AG09309 (cell line): Measurements from ENCODE around the gene PPP1R37.

Experiments
- DNase-seq: peaks from one replicate; pipeline ENCODE4 v3.0.0-alpha.2; 2010; ENCODE audit warnings: low read depth
- H3K4me3 ChIP-seq: 2 replicates; pipeline ENCODE4 v1.5.1; 2011; ENCODE audit warnings: mild to moderate bottlenecking, low read depth, low read length, moderate library complexity; ENCODE audit not compliant: control insufficient read depth
- TF ChIP-seq, protein P1 (sequence below): IDR thresholded peaks from 2 replicates; pipeline ENCODE4 v1.5.1; 2011; ENCODE audit warnings: mild to moderate bottlenecking, low read depth, low read length, inconsistent platforms; ENCODE audit not compliant: insufficient read depth, control insufficient read depth; ENCODE audit errors: missing control alignments

PPP1R37 gene

DNA sequence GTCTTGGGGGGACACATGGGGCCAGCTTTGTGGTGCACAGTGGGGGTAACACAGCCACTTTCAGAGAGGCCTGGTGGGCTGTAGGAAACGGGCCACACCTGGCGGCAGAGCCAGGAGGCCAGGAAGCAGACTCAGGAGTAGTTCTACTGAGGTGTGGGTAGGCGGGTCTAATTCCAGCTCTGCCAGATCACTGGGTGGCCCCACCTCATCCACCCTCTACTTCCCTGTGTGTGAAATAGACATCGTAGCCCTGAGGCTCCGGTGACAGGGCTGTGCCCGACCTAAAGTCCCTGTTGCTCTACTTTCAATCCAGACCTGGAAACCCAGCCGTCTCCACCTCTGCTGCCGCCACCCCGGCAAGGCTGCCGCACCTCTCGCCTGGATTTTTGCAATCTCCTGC lies 63.8 kb downstream of the PPP1R37 start:
- no peak for DNase-seq
- H3K4me3 ChIP-seq = no peak overlapping the region
- TF ChIP-seq, protein P1, sequence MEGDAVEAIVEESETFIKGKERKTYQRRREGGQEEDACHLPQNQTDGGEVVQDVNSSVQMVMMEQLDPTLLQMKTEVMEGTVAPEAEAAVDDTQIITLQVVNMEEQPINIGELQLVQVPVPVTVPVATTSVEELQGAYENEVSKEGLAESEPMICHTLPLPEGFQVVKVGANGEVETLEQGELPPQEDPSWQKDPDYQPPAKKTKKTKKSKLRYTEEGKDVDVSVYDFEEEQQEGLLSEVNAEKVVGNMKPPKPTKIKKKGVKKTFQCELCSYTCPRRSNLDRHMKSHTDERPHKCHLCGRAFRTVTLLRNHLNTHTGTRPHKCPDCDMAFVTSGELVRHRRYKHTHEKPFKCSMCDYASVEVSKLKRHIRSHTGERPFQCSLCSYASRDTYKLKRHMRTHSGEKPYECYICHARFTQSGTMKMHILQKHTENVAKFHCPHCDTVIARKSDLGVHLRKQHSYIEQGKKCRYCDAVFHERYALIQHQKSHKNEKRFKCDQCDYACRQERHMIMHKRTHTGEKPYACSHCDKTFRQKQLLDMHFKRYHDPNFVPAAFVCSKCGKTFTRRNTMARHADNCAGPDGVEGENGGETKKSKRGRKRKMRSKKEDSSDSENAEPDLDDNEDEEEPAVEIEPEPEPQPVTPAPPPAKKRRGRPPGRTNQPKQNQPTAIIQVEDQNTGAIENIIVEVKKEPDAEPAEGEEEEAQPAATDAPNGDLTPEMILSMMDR = no peak

DNA sequence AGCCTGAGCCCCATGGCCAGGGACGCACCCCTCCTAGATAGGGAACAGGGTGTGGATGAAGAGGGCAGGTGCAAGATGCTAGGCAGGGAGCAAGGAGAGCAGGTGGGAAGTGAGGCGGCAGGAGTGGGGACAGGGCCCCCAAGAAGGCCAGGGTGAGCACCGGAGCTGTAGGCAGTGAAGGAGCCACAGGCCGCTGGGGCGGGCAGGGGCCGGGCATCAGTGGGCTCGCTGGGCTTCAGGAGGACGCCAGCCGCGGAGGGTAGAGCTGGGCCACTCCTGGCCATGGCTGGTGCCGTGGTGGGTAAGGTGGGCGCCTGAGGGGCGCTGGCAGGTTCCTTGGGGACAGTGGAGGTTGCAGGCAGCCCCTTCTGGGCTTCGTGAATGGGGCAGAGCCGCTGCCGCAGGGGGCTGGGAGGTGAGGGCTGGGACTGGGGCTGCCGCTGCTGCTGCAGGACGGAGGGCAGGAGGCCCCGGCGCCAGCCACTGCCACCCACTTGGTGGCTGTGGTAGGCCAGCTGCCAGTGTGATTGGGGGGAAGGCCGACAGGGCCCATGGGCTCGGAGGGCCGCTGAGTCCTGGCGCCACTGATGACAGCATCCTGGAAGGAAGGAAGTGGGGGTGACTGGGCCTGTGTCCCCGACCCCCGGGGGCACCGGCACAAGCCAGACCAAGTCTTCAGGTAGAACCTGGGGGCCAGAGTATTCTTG lies 65.7 kb downstream of the PPP1R37 start:
- TF ChIP-seq, protein P1 = no peak
- DNase-seq = no peak
- H3K4me3 ChIP-seq = no peak overlapping the region

DNA sequence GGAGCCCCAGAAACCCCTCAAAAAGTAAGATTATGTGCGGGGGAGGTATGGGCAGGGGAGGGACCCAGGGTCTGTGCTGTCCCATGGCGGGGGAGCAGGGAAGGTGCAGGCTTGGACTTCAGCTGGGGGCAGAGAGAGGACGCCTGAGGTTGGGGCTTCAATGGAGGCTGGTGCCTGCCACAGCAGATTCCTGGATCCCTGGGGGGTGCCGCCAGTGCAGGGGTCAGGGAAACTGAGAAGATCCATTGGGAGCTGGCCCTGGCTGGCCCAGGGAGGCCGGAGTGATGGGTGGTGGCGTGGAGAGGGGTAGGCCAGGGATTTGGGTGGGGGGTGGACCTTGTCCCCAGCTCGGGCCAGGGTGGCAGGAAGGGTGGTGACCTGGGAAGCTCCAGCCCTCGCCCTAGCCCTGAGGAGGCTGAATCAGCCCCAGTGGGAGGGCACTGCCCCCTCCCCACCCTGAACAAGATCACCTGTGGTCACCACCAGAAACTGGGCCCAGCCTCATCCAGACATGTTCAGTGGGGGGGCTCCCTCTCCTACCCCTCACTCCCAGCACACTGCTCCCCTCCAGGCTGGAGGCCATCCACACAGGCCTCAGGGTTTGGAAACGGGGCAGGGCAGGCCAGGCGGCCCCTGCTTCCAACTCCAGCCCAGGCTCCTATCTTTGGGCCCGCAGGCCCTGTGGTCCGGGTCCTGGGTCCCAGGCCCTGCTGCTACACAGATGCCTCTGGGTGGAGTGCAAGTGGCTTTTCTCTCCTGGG lies 66.4 kb downstream of the PPP1R37 start:
- no peak for DNase-seq
- no peak overlapping the region for H3K4me3 ChIP-seq
- TF ChIP-seq, protein P1 = no peak

DNA sequence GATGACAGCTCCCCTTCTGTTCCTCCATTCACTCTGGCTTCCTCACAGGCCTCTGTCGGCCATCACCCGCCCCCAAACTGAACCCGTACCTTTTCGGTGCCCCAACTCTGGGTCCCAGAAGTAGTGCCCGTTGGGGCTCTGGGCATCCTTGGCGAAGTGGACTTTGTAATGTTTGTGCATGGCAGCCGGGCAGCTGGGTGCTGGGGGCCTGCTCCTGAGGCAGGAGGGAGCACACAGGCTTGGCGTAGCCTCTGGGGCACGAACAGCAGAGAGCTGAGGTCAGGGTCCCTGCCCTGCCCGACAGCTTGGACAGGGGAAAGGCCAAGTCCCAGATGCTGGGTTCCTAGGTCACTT lies 67.0 kb downstream of the PPP1R37 start:
- no peak for DNase-seq
- H3K4me3 ChIP-seq = no peak overlapping the region
- TF ChIP-seq, protein P1 = no peak

DNA sequence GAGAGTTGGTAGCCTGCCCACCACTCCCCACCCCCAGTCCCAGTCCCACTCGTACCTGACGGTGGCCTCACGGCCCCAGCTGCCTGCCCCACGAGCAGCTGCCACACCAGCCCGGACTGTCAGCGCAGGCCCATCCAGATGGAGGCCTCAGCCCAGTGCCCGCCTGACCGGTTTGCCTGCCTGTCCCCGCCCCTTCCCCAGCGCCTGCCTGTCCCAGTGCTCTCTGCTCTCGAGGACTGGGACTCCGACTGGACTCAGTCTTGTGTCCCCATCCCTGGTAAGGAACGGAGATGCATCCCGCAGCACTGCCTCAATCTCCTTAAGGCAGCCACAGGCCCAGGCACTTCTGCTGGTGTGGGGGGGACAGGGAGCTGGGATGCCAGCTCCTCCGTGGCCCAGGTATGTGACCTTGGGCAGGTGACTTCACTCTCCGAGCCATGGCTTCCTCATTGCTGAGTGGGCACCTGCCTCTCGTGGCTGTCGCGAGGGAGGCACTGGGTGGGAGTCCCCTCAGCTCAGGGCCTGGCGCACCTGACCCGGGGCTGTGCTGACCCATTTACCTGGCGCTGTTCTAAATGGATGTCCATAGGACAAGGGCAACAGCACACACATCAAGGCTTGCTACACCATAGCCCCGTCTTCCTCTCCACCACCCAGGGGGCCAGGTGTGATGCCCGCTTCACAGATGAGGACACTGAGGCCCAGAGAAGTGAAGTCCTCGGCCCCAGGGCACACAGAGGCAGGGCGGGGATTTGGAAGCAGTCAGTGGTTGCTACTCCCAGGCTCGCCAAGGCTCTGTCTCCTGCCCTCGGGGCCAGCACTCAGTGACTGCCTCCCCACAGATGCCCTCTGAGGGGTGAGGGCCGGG lies 68.1 kb downstream of the PPP1R37 start, which contains the start of gene NKPD1:
Gene NKPD1 (minus strand): TSS at position 113 of the 868 bp plus-strand sequence. CDS start 832 bp downstream, outside the sequence.
- H3K4me3 ChIP-seq = no peak within 1 kb of the TSS
- TF ChIP-seq, protein P1 = no peak
- no peak for DNase-seq
